ENCODE data around the gene NOS1.
"Not testable (repeated sequence)": the region's sequence is repeated elsewhere in the genome, so short reads cannot be mapped to it uniquely, and the experiment has no call there.

Gene NOS1

GRCh38 chr12:117377758-117378157, 16.3 kb upstream of the NOS1 start:
- Histone ChIP-seq H4K91ac (ENCODE audit: low read depth, low read length) (no peak overlapping the region), H3K27ac (ENCODE audit: low read depth, low read length) (no peak overlapping the region), H2AFZ (ENCODE audit: insufficient read depth, low read length, poor library complexity) (no peak overlapping the region), H4K12ac (ENCODE audit: low read depth, low read length) (no peak overlapping the region), H2BK5ac (ENCODE audit: low read depth, low read length, poor library complexity) (no peak overlapping the region), H2BK12ac (ENCODE audit: low read length) (no peak overlapping the region), H3K23ac (ENCODE audit: low read length) (no peak overlapping the region), H3K9ac (ENCODE audit: low read length) (no peak overlapping the region), H3K27me3 (ENCODE audit: insufficient read depth, low read length) (no peaks in the 10 kb centered on the region), H3K14ac (ENCODE audit: low read length) (no peak overlapping the region), H3K9me3 (ENCODE audit: insufficient read depth, low read depth, low read length) (peaks cover 3% of the 10 kb centered on the region), H3K4me1 (ENCODE audit: control insufficient read depth in 1 of 2, insufficient read depth in 2 of 2, low read length in 2 of 2) (no peaks in the 10 kb centered on the region), H3K18ac (ENCODE audit: low read length) (no peak overlapping the region), H3K79me2 (ENCODE audit: control insufficient read depth, insufficient read depth, low read length, poor library complexity) (no peaks in the 10 kb centered on the region), H2AK5ac (ENCODE audit: low read length) (no peak overlapping the region), H3K4me2 (ENCODE audit: low read length) (no peak overlapping the region), H3K79me1 (ENCODE audit: low read length) (no peaks in the 10 kb centered on the region), H2BK120ac (ENCODE audit: insufficient read depth, low read length, poor library complexity) (no peak overlapping the region), H3K36me3 (ENCODE audit: control insufficient read depth in 1 of 2, insufficient read depth in 2 of 2, low read length in 2 of 2) (no peaks in the 10 kb centered on the region), H4K8ac (ENCODE audit: low read depth, low read length) (no peak overlapping the region), H3K4ac (ENCODE audit: low read depth, low read length) (no peak overlapping the region), H3K4me3 (ENCODE audit: low read depth, low read length) (no peak overlapping the region)
- no CpG with 5 or more reads among the region's 2 CpGs for WGBS (ENCODE audit: extremely low coverage, insufficient coverage, insufficient read length)
- DNase-seq = peak in 1 of 2 donors; percentile 49

DNA sequence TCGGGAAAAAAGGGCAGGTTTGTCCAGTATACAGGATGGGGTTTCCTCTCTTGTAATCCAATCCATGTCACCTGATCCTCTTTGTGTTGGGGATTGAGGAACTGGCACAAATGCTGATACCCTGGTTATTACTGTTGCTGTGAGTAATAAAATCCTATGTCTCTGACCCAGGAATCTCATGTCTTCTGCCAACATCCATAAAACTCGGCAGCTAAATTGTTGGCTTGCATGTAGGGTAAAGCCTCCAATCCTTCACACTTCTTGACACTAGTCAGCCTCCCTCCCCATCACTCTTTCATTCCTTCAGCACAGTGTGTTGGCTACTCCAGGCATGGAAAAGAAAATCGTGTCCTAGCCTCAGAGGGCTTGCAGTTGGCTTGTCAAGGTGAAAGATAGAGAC, 9.2 kb upstream of the NOS1 start:
- Histone ChIP-seq H3K9me3 (ENCODE audit: insufficient read depth, low read depth, low read length) (peaks cover 5% of the 10 kb centered on the region), H4K8ac (ENCODE audit: low read depth, low read length) (no peak overlapping the region), H3K18ac (ENCODE audit: low read length) (no peak overlapping the region), H4K12ac (ENCODE audit: low read depth, low read length) (no peak overlapping the region), H2AFZ (ENCODE audit: insufficient read depth, low read length, poor library complexity) (no peak overlapping the region), H3K23ac (ENCODE audit: low read length) (no peak overlapping the region), H2BK120ac (ENCODE audit: insufficient read depth, low read length, poor library complexity) (no peak overlapping the region), H3K14ac (ENCODE audit: low read length) (no peak overlapping the region), H3K4me3 (ENCODE audit: low read depth, low read length) (no peak overlapping the region), H3K4me1 (ENCODE audit: control insufficient read depth in 1 of 2, insufficient read depth in 2 of 2, low read length in 2 of 2) (no peaks in the 10 kb centered on the region), H3K27me3 (ENCODE audit: insufficient read depth, low read length) (no peaks in the 10 kb centered on the region), H3K9ac (ENCODE audit: low read length) (no peak overlapping the region), H4K91ac (ENCODE audit: low read depth, low read length) (no peak overlapping the region), H2BK12ac (ENCODE audit: low read length) (no peak overlapping the region), H2AK5ac (ENCODE audit: low read length) (no peak overlapping the region), H3K36me3 (ENCODE audit: control insufficient read depth in 1 of 2, insufficient read depth in 2 of 2, low read length in 2 of 2) (no peaks in the 10 kb centered on the region), H3K79me1 (ENCODE audit: low read length) (no peaks in the 10 kb centered on the region), H3K79me2 (ENCODE audit: control insufficient read depth, insufficient read depth, low read length, poor library complexity) (no peaks in the 10 kb centered on the region), H3K27ac (ENCODE audit: low read depth, low read length) (no peak overlapping the region), H3K4me2 (ENCODE audit: low read length) (no peak overlapping the region), H2BK5ac (ENCODE audit: low read depth, low read length, poor library complexity) (no peak overlapping the region), H3K4ac (ENCODE audit: low read depth, low read length) (no peak overlapping the region)
- DNase-seq = no peak
- WGBS (ENCODE audit: extremely low coverage, insufficient coverage, insufficient read length) = no CpG with 5 or more reads among the region's 3 CpGs

- not testable (repeated sequence) for H4K8ac ChIP-seq (ENCODE audit: low read depth, low read length); H4K12ac ChIP-seq (ENCODE audit: low read depth, low read length); H2AFZ ChIP-seq (ENCODE audit: insufficient read depth, low read length, poor library complexity); H3K18ac ChIP-seq (ENCODE audit: low read length); H3K4me2 ChIP-seq (ENCODE audit: low read length); H3K4me3 ChIP-seq (ENCODE audit: low read depth, low read length); H3K4me1 ChIP-seq (ENCODE audit: control insufficient read depth in 1 of 2, insufficient read depth in 2 of 2, low read length in 2 of 2); H4K91ac ChIP-seq (ENCODE audit: low read depth, low read length); H2AK5ac ChIP-seq (ENCODE audit: low read length); H3K9me3 ChIP-seq (ENCODE audit: insufficient read depth, low read depth, low read length); H3K79me1 ChIP-seq (ENCODE audit: low read length); H2BK12ac ChIP-seq (ENCODE audit: low read length); H3K36me3 ChIP-seq (ENCODE audit: control insufficient read depth in 1 of 2, insufficient read depth in 2 of 2, low read length in 2 of 2); DNase-seq; H3K23ac ChIP-seq (ENCODE audit: low read length); H3K14ac ChIP-seq (ENCODE audit: low read length); H3K9ac ChIP-seq (ENCODE audit: low read length); H3K4ac ChIP-seq (ENCODE audit: low read depth, low read length); H2BK120ac ChIP-seq (ENCODE audit: insufficient read depth, low read length, poor library complexity); H3K79me2 ChIP-seq (ENCODE audit: control insufficient read depth, insufficient read depth, low read length, poor library complexity); H3K27ac ChIP-seq (ENCODE audit: low read depth, low read length); H3K27me3 ChIP-seq (ENCODE audit: insufficient read depth, low read length); H2BK5ac ChIP-seq (ENCODE audit: low read depth, low read length, poor library complexity)
- WGBS (ENCODE audit: extremely low coverage, insufficient coverage, insufficient read length) = 100% methylated on average over 6 of the region's 17 CpGs
Observed at GRCh38 chr12:117370000-117370399, 8.6 kb upstream of the NOS1 start.

DNA sequence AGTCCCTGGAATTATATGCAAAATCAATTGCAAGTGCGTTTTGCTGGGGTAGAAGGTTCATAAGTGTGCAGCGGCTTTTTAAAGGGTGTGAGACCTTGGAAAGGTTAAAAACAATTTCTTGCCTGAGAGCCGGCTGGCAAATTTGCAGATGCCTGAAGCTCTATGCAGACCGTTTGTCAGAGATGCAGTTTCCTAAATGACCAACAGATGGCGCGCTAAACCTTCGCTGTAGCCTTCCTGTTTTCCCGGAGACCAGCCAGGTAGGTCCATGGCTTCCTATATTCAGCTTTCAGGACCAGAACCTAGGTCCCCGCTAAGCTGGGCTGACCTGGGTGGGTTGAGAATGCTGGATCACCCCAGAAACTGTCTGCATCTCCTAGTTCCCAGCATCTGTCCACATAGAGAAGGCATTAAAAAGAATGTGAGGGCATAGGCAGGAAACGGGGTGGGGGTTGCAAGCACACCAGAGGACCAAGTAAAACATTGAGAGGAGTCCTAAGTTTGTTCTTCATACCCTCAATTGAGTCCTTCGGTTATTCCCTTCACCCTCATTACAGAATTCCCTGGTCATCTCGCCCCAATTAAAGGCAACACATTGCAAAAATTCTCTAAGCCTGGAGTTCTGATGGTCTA, 5.7 kb upstream of the NOS1 start:
- H3K79me2 ChIP-seq (ENCODE audit: control insufficient read depth, insufficient read depth, low read length, poor library complexity) = no peaks in the 10 kb centered on the region
- H3K23ac ChIP-seq (ENCODE audit: low read length) = no peak overlapping the region
- H3K27ac ChIP-seq (ENCODE audit: low read depth, low read length) = no peak overlapping the region
- H3K9me3 ChIP-seq (ENCODE audit: insufficient read depth, low read depth, low read length) = peaks cover 5% of the 10 kb centered on the region
- no peak overlapping the region for H4K12ac ChIP-seq (ENCODE audit: low read depth, low read length)
- no peak overlapping the region for H3K14ac ChIP-seq (ENCODE audit: low read length)
- H4K91ac ChIP-seq (ENCODE audit: low read depth, low read length) = no peak overlapping the region
- H2BK120ac ChIP-seq (ENCODE audit: insufficient read depth, low read length, poor library complexity) = no peak overlapping the region
- H4K8ac ChIP-seq (ENCODE audit: low read depth, low read length) = no peak overlapping the region
- no peak overlapping the region for H3K4me3 ChIP-seq (ENCODE audit: low read depth, low read length)
- H3K4me1 ChIP-seq (ENCODE audit: control insufficient read depth in 1 of 2, insufficient read depth in 2 of 2, low read length in 2 of 2) = no peaks in the 10 kb centered on the region
- H2BK5ac ChIP-seq (ENCODE audit: low read depth, low read length, poor library complexity) = no peak overlapping the region
- no peak overlapping the region for H3K4ac ChIP-seq (ENCODE audit: low read depth, low read length)
- no peak overlapping the region for H2AK5ac ChIP-seq (ENCODE audit: low read length)
- H3K27me3 ChIP-seq (ENCODE audit: insufficient read depth, low read length) = peaks cover 18% of the 10 kb centered on the region
- no peak overlapping the region for H3K18ac ChIP-seq (ENCODE audit: low read length)
- H3K4me2 ChIP-seq (ENCODE audit: low read length) = no peak overlapping the region
- peak; percentile 74 to 93 for DNase-seq
- no peaks in the 10 kb centered on the region for H3K36me3 ChIP-seq (ENCODE audit: control insufficient read depth in 1 of 2, insufficient read depth in 2 of 2, low read length in 2 of 2)
- H3K79me1 ChIP-seq (ENCODE audit: low read length) = no peaks in the 10 kb centered on the region
- no peak overlapping the region for H2AFZ ChIP-seq (ENCODE audit: insufficient read depth, low read length, poor library complexity)
- H3K9ac ChIP-seq (ENCODE audit: low read length) = no peak overlapping the region
- WGBS (ENCODE audit: extremely low coverage, insufficient coverage, insufficient read length) = no CpG with 5 or more reads among the region's 12 CpGs
- no peak overlapping the region for H2BK12ac ChIP-seq (ENCODE audit: low read length)

Measured in trophoblast cell (in vitro differentiated cells and primary cell).